Stimulated activated CD4-positive, alpha-beta T cell treated with anti-CD3 and anti-CD28 coated beads, Interleukin-15, amount 100 ng/mL, for 24 hours (primary cell): Measurements from ENCODE around the gene DYNC2I2.
A peak's percentile ranks its signal among the peaks of the same experiment; 100 is the strongest.
"Not testable (repeated sequence)": the region's sequence is repeated elsewhere in the genome, so short reads cannot be mapped to it uniquely, and the experiment has no call there.

ENCODE experiments used
- DNase-seq: peaks from one replicate; pipeline ENCODE4 v3.0.0-alpha.2; 2020

DYNC2I2 gene

DNA sequence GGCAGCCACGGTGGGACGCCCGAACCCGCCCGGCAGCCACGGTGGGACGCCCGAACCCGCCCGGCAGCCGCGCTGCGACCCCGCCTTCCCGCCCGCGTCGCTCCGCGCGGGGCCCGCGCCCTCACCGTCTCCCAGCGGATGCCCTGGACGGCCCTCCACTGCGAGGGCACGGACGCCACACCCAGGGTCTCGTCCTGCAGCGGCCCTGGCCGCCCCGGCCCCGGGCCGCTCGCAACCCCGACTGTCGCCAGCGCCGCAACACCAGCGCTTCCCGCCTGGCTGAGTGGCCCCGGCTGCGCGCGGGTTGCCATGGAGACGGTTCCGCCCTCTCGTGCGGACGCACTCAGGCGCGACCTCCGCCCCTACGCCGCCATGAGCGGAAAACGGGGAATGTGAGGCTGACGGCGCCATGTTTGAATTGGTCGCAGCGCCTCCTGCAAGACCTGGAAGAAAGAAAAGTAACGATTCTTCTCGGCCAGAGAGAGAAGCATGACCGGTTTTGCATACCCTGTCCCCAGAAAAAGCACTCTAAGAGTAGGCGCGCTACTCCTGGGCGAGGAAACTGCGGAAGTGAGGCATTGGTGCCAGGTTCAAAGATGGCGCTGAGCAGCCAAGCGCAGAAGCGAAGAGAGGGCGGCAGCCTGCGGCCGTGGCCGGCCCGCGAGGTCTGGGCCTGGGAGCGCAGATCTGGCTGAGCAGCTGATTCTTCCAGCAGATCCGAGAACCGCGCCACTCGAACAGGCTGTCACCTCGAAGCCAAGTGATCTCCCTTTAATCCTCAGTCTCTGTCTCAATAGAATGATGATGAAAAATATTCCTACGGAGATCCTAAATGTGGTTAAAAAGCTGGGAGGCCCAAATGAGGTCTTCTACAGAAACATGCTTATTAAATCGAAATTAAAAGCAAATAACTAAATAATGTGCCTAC lies at the start of gene DYNC2I2:
DYNC2I2 (minus strand) TSS at position 432 of the 928 bp plus-strand sequence; CDS start at position 311, 121 bp downstream.
- peak; percentile 98 for DNase-seq

DNA sequence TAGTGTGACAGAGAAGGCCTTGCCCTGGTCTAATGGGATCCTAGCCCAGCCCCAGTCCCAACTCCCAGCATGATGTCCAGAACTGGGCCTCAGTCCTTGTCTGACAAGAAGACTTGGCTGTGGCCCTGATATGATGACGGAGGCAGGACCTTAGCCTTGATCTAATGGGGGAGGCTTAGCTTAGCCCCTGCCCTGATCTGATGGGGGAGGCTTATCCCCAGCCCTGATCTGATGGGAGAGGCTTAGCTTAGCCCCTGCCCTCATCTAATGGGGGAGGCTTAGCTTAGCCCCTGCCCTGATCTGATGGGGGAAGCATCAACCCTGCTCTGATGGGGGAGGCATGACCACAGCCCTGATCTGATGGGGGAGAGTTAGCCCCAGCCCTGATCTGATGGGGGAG lies 49.4 kb upstream of the DYNC2I2 start:
- DNase-seq = no peak

DNA sequence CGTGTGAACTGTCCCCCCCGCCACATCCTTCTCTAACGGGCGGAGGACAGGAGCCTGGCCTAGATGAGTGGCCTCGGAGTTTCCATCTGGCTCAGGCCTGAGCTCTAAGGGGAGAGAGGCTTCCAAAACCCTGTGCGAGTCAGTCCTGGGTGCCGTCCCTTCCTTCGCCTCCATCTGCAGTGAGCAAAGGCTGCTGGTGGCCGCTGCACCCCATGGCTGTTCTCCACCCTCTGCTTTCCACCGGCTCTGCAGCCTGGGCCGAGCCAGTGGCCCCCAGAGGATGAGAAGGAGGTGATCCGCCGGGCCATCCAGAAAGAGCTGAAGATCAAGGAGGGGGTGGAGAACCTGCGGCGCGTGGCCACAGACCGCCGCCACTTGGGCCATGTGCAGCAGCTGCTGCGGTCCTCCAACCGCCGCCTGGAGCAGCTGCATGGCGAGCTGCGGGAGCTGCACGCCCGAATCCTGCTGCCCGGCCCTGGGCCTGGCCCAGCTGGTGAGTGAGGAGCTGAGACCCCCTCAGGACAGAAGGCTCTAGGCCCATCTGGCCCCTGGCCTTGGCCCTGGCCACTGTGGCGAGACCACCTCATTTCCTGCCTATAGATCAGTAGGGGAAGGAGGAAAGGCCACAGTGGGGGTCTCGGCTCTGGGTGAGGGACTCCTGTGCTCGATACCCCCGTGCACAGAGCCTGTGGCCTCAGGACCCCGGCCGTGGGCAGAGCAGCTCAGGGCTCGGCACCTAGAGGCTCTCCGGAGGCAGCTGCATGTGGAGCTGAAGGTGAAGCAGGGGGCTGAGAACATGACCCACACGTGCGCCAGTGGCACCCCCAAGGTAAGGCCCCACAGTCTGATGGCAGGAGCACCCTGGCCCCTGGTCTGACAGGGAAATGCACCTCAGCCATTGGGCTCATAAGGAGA lies 48.7 kb upstream of the DYNC2I2 start:
- no peak for DNase-seq

DNA sequence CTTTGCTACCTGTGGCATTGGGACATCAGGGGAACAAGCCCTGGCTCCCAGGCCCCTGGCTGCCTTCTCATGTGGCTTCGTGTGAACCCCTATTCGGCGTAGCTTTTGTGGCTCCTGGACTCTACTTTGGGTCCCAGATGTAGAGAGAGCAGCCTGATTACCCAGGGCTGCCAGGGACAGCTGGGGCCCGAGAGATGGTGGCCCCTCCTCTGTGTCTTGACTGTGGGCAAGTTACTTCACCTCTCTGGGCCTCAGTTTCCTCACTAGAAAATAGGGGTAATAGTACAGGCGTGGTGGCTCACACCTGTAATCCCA lies 47.7 kb upstream of the DYNC2I2 start:
- no peak for DNase-seq

DNA sequence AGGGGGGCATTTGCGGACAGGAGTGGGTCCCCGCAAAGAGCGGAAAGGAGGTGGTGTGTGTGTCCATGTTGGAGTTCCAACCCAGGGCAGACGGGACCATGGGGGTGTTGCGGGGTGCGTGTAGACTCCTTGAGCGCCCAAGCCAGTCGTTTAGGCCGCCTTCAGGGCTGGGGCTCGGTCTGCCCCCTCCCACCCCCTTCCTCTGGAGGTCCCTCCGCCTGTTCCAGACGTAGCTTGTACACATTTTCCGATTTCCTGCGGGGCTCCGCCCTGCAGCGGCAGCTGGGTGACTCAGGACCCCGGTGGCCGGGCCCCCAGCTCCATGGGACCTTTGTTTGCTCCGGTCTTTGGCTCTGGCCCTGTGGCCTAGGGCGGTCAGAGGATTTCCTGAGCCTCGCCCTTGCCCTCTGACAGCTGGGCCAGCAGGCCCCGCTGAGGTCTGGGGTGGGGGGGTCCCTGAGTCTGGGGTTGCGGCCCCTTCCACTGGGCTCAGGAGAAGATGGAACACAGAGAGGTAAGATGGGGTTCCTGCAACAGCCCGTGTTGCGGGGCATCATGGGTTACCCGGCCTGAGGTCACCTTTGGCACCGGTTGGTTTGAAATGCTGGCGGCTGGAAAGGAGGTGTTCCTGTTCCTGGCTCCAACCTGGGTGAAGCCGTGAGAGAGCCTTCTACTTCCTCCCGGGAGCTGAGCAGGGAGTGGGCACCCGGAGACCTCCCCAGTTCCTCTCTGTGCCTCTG lies 47.1 kb upstream of the DYNC2I2 start:
- peak; percentile 47 for DNase-seq

DNA sequence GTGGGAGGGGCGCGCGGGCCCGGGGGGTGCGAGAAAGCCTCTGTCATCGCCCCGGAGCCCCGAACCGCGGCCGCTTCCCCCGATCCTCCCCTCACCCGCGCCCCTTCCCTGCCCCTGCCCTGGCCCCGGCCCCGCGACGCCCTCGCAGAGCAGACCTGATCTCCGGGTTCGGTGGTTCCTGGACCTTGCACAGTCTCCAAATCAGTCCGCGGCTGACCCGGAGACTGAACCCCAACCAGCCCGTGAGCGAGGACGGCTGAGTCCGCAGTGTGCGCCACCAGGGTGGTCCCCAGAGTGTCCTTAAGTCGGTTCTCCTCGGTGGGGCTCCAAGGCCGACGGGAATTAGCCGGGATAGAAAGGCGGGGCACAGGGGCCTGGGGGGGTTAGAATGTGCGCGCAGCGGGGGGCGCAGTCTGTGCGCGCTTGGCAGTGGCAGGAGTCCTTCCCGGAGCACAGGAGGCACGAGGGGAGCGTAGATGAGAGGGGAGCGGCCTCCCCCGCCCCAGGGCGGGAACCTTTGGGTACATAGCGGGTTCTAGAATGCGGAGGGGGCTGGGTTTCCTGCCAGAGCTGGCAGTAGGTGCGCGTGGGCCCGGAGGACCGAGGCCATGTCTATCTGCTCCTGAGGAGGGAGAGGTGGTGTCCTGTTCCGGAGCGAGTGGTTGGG lies 46.4 kb upstream of the DYNC2I2 start:
- DNase-seq = peak; percentile 58

DNA sequence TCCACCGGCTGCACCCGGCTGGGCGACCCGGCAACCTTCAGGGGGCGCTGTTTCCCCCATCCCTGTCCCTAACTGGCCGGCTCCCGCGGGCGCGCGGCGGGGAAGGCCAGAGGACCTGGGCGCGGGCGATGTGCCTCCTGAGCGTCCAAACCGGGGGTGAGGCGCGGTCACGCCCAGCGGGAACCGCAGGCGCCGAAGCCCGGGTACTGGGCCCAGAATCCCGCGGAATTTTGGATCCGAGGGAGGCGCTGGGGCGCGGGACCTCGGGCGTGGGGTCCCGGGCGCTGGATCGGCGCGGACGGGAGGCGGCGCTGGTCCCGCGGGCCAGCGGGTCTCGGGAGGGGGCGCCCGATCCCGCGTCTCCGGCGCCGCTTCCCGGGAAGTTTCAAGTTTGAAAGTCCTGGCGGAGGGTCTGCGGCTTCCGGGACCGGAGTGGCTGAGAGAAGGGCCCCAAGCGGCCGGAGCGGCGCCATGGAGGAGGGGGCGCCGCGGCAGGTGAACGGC lies 45.9 kb upstream of the DYNC2I2 start, which contains the start of gene PKN3:
PKN3 (plus strand) TSS at position 59 of the 504 bp plus-strand sequence; CDS start at position 472, 413 bp downstream.
- DNase-seq = peak; percentile 95

DNA sequence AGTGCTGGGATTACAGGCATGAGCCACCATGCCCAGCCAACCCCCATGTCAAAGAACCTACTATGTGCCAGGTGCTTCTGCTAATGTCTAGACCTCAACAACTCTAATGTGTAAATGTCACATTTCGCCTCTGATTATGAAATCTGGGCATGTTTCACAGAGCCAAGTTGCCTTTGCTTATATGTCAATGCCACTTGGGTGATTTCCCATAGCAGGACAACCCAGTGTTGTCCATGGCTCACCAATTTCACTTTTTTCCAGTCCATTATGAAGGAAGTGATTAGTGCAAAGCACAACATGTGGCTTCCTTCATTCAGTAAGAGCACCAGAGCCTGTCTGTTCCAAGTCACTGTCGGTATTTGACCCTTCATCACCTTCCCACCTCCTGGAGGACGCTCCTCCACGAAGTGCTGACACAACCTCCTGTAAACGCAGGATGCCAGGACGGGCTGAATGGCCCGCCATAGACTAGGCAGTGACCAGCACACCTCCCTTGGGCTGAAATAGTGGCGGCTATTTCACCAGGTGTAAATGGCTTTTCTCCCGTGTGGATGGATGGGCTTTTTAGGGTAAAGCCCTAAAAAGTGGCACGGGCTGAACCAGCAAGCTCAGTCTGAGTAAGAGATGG lies 44.7 kb upstream of the DYNC2I2 start:
- DNase-seq = no peak

DNA sequence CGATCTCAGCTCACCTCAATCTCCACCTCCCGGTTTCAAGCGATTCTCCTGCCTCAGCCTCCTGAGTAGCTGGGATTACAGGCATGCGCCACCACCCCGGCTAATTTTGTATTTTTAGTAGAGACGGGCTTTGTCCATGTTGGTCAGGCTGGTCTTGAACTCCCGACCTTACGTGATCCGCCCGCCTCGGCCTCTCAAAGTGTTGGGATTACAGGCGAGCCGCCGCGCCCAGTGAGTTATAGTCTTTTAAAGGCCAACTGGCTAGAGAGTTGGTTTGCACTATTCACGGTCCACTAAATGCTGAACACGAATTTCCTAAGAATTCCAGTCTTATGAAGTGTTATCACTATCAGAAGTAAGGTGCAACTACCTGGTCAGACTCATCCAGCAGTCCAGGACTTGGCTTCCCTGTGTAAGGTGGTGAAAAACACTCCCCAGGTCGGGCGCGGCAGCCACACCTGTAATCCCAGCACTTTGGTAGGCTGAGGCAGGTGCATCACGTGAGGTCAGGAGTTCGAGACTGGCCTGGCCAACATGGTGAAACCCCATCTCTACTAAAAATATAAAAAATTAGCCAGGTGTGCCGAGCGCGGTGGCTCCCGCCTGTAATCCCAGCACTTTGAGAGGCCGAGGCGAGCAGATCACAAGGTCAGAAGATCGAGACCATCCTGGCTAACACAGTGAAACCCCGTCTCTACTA lies 42.6 kb upstream of the DYNC2I2 start:
- DNase-seq = not testable (repeated sequence)

DNA sequence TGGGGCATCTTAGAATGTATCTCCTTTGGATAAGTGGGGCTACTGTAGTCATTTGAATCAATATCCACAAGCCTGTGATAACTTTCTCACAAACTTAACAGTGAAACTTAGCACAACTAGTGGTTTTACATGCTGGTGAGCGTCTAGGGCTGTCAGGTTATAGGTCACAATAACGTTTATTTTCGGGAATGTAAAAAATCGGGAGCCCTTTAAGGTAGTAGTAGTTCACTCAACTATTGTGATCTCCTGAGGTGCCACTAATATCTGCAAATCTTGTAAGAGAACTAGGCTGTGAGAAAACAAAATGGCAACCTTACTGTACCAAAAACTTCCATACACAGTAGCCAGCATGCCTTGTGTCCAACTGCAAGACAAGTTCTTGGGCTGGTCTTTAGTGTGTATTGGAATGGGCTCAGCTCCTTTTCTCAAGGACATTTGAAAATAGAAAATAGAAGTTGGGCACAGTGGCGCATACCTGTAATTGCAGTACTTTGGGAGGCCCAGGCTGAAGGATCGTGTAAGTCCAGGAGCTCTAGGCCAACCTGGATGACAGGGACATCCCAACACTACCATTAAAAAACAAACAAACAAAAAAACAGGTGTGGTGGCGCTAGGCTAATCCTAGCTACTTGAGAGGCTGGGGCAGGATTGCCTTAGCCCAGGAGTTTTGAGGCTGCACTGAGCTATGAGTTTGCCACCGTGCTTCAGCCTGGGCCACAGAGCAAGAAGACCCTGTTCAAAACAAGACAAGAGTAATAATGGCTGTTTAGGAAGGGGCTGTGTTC lies 40.5 kb upstream of the DYNC2I2 start:
- DNase-seq = no peak

DNA sequence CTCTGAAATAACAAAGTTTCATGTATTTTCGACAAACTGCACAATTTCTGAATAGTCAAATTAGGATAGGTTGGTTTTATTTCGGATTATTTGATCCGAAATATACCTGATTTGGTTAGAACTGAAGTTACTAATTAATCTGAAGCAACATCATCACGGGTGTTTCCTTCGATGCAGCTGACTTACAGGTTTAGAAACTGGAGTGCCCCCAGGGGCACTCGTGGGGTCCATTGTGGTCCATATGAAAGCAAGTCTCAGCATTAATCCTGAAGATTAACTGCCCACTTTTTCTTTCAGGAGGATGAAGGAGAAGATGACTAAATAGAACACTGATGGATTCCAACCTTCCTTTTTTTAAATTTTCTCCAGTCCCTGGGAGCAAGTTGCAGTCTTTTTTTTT lies 37.7 kb upstream of the DYNC2I2 start:
- no peak for DNase-seq

DNA sequence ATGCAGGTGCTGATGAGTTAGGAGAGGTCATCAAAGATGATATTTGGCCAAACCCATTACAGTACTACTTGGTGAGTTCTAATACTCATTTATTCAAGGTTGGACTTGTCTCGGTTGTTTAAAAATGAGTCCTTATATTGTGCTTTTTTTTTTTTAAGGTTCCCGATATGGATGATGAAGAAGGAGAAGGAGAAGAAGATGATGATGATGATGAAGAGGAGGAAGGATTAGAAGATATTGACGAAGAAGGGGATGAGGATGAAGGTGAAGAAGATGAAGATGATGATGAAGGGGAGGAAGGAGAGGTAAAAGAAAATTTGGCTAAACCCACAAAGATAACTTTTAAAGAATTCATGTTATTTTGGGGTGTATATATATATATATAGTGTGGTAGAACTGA lies 37.1 kb upstream of the DYNC2I2 start:
- not testable (repeated sequence) for DNase-seq

DNA sequence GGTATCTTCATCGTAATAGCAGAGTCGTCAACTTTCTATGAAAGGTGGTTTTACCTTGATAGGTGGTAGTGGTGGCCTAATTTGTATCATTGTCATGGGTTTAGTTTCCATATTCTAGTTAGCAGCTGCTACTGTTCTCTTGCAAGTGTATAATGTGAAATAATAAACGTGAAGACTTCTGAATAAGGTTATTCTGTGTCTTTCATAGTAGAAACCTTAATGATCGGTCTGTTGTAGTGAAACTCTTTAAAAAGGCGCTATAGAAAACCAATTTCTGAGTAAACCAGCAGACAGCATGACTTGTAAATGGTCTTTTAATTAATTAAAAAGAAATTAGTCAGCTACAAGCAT lies 34.0 kb upstream of the DYNC2I2 start:
- DNase-seq = no peak

DNA sequence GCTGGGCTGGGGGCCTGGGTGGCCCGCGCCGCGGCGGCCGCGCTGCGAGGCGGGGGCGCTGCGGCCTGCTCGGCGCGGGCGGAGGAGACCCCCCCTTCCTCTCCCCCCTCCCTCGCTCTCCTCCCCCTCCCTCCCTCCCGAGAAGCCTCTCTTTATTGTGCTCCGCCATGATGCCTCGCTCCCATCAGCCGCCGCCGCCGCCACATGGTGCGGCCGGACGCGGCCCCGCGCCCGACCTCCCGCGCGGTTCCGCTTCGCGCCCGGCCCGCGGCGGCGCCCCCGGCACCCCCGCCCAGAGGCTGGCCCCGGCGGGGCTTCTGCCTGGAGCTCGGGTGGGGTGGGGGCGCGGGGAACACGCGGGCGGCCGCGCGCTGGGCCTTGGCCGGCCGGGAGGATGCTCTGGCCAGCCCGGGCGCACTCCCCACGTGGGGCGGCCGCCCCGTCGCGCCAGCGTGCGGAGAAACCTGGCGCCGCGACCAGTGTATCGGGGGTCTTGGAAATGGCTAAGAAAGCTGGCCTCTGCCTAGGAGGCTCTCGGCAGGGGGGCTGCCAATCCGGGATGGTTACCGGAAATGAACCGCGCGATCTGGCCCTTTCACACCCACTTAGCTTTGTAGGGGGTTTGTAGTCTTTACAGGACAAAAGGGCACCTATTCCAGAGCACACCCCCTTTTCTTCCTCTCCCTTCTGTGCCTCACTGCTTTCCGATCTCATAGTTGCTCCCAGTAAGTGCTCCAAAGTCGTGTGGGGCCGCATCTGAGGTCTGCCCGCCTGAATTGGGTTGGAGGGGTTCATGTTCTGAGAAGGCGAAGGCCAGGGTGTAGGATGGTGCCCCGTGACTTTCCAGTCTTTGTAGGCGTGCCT lies 33.4 kb upstream of the DYNC2I2 start:
- DNase-seq = peak; percentile 58

DNA sequence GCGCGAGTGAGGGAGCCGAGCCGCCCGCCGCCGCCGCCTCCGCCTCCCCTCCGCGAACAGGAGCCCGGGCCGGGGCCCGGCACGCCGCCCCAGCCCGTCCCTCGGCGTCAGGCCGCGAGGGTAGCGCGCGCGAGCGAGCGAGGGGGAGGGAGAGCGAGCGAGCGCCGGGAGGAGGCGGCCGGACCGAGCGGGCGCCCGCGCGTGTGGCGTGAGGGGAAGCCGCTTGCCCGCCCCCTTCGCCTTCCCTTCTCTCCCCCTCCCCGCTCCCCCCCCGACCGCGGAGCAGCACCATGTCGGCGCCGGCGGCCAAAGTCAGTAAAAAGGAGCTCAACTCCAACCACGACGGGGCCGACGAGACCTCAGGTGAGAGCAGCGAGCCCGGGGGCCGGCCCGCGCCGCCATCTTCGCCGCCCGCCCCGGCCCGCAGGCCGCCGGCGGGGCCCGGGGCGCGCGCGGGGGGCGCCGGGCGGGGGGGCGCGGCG lies 32.7 kb upstream of the DYNC2I2 start:
- no peak for DNase-seq

DNA sequence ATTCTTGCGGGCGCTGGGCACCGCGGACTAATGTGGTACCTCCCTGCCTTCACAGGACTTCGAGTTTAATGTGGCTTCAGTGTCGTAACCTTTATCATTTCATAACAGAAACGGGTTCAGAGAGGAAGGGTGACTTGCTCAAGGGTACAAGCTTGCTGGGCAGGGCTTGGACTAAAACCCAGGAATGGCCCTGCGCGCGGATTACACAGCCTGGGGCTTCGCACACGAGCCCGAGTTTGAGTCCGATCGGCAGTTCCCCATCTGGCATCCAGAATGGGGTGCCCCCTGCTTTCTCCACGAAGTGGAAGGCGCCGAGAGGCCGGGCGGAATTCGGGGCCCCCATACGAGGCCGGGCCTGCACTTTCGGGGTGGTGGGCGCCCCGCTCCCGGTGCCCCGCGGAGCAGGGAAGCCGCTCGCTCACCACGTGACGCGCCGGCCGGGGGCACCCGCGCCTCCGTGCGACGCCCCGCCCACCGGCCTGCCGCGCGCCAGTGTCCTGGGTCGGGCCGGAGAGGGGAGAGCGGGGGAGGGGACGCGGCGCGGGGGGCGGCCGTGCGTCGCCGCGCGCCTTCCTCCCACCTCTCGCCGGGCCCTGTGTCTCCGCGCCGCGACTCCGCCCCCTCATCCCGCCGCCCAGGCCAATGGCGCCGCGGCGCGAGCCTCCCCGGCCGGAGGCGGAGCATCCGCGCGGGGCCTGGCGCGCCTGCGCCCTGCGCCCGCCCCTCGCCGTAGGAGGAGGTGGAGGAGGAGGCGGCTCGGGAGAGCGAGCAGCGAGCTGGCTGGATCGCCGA lies 32.0 kb upstream of the DYNC2I2 start, which contains the start of gene SET:
SET (plus strand) TSS at position 722 of the 792 bp plus-strand sequence. CDS start 361 bp downstream, outside the sequence.
- DNase-seq = peak; percentile 97

DNA sequence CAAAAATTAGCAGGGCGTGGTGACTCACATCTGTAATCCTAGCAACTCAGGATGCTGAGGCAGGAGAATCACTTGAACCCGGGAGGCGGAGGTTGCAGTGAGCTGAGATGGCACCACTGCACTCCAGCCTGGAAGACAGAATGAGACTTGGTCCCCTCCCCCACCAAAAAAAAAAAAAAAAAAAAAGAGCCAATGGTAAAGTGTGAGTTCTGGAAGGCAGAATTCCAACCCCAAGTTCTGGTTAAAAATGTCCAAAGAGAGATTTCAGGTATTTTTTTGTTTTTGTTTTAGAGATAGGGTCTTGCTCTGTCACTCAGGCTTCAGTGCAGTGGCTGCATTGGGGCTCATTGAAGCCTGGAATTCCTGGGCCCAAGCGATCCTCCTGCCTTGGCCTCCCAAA lies 30.8 kb upstream of the DYNC2I2 start:
- no peak for DNase-seq
